Activated CD4-positive, alpha-beta T cell treated with anti-CD3 and anti-CD28 coated beads, Interleukin-2, amount 10 ng/mL, durations not matched to agents 24 days and 14 days (primary cell): ENCODE results near the gene CEP85. TPM values are rescaled to one million over a fixed set of nuclear protein-coding genes. Genes with fewer than 3 reads are reported as not detected.
"Not testable (repeated sequence)": the region's sequence is repeated elsewhere in the genome, so short reads cannot be mapped to it uniquely, and the experiment has no call there.

Experiments
- DNase-seq: peaks from one replicate; pipeline ENCODE4 v3.0.0; 2022
- H3K27ac Mint-ChIP-seq: one replicate; pipeline ENCODE4 v1.8.0; 2022; ENCODE audit warnings: mild to moderate bottlenecking, mixed read lengths
- H3K27me3 Mint-ChIP-seq: one replicate; pipeline ENCODE4 v1.8.0; 2022; ENCODE audit warnings: mixed read lengths
- H3K36me3 Mint-ChIP-seq: one replicate; pipeline ENCODE4 v1.8.0; 2022; ENCODE audit warnings: low read depth, mild to moderate bottlenecking, mixed read lengths
- H3K4me1 Mint-ChIP-seq: one replicate; pipeline ENCODE4 v1.8.0; 2021; ENCODE audit warnings: mixed read lengths
- H3K4me3 Mint-ChIP-seq: one replicate; pipeline ENCODE4 v1.8.0; 2022; ENCODE audit warnings: mild to moderate bottlenecking, moderate library complexity, mixed read lengths
- H3K9me3 Mint-ChIP-seq: one replicate; pipeline ENCODE4 v1.8.0; 2021; ENCODE audit warnings: mixed read lengths
- intact Hi-C: fragments of 100-400 bp; cut with micrococcal nuclease; formaldehyde crosslinking; loops from one replicate; pipeline ENCODE4 v1.15.1; 2023
- total RNA-seq: library from RNA; stranded (reverse); gene quantifications from 2 replicates; pipeline ENCODE4 v1.2.3, GENCODE V29; 2022

CEP85 gene
- total RNA-seq, 1 donor from 2014 or later = 40.8 TPM

GRCh38 chr1:26307966-26308899, 74.2 kb downstream of the CEP85 start:
- Mint-ChIP-seq H3K4me3 (peak overlapping the region; percentile 98), H3K27ac (peak overlapping the region; percentile 93), H3K4me1 (peaks cover 34% of the 10 kb centered on the region)
- DNase-seq = peak; percentile 76
- H3K36me3 Mint-ChIP-seq, H3K27me3 Mint-ChIP-seq, H3K9me3 Mint-ChIP-seq: not testable (repeated sequence)
- intact Hi-C loops = loop anchor here (1.0 kb wide), 2 partner anchors 20 to 32 kb away; no protein-coding TSS in a partner anchor

DNA sequence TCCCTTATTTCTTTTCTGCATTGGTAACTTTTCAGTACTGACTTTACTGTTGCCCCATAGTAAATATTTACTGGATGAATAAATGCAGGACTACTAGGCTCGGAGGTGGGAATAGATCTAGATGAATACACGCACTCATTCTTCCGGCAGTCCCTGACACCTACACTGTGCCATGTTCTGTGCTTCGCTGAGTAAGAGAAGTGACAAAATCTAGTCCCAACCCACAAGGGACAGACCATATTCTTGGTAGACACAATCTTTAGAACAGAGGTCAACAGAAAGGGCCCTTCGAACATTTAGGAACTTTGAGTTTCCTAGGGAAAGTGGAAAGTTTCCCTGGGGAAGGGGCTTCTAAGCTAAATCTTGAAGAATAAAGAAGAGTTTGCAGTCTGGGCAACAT, 80.5 kb downstream of the CEP85 start:
- DNase-seq = no peak
- Mint-ChIP-seq H3K36me3 (peaks cover 12% of the 10 kb centered on the region), H3K9me3 (no peaks in the 10 kb centered on the region), H3K4me3 (no peak overlapping the region), H3K27me3 (no peaks in the 10 kb centered on the region), H3K27ac (no peak overlapping the region), H3K4me1 (peaks cover 48% of the 10 kb centered on the region)
- intact Hi-C loops = no loop called here

- Mint-ChIP-seq H3K27me3 (no peaks in the 10 kb centered on the region), H3K4me3 (peak overlapping the region; percentile 82), H3K9me3 (no peaks in the 10 kb centered on the region), H3K36me3 (peaks cover 22% of the 10 kb centered on the region), H3K4me1 (peaks cover 57% of the 10 kb centered on the region), H3K27ac (peak overlapping the region; percentile 55)
- intact Hi-C loops = loop anchor here (5.0 kb wide), 1 partner anchor 156 kb away; the partner anchor contains the start of gene HMGN2
- no peak for DNase-seq
Measured at GRCh38 chr1:26315874-26316850, 82.2 kb downstream of the CEP85 start.

DNA sequence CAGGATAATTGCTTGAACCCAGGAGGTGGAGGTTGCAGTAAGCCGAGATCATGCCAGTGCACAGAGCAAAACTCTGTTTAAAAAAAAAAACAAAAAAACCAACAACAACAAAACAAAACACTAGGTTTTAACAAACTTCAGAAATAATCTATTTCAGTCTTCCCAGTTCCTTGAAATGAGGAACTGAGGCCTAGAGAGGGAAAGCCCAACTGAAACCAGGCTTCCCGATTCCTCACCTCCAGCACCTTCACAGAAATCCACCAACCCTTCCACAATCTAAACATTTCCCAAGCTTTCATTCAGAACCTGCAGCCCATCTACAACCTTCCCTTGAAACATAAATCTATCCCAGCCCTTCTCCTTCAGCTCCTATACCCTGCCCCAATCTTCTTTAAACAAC, 83.1 kb downstream of the CEP85 start:
- Mint-ChIP-seq H3K4me1 (peaks cover 59% of the 10 kb centered on the region), H3K4me3 (peak overlapping the region; percentile 82), H3K9me3 (no peaks in the 10 kb centered on the region), H3K27me3 (no peaks in the 10 kb centered on the region), H3K36me3 (peaks cover 29% of the 10 kb centered on the region), H3K27ac (peak overlapping the region; percentile 96)
- no peak for DNase-seq
- intact Hi-C loops = loop anchor here (5.0 kb wide), 1 partner anchor 155 kb away; the partner anchor contains the start of gene HMGN2

- peak within 1 kb of the TSS; percentile 82 for H3K4me3 Mint-ChIP-seq
- peaks cover 34% of the 10 kb centered on the region for H3K36me3 Mint-ChIP-seq
- H3K27me3 Mint-ChIP-seq = no peaks in the 10 kb centered on the region
- intact Hi-C loops = loop anchor here (2.0 to 5.0 kb wide), 2 partner anchors 155 to 263 kb away; partner anchors contain the start of gene HMGN2
- H3K4me1 Mint-ChIP-seq = peaks cover 64% of the 10 kb centered on the region
- H3K27ac Mint-ChIP-seq = peak within 1 kb of the TSS; percentile 96
- DNase-seq = peak; percentile 94
- no peaks in the 10 kb centered on the region for H3K9me3 Mint-ChIP-seq
Measured at GRCh38 chr1:26317612-26318337, 83.8 kb downstream of the CEP85 start, which contains the start of gene CD52. Gene CD52 (plus strand): TSS chr1:26317958. CDS start chr1:26318018, 60 bp downstream.

- H3K4me3 Mint-ChIP-seq = peak overlapping the region; percentile 82
- no peaks in the 10 kb centered on the region for H3K9me3 Mint-ChIP-seq
- intact Hi-C loops = loop anchor here (1.0 to 5.0 kb wide), 4 partner anchors 12 to 262 kb away; partner anchors contain the start of genes HMGN2, PDIK1L and UBXN11
- peaks cover 40% of the 10 kb centered on the region for H3K36me3 Mint-ChIP-seq
- DNase-seq = peak; percentile 75
- peaks cover 64% of the 10 kb centered on the region for H3K4me1 Mint-ChIP-seq
- peak overlapping the region; percentile 96 for H3K27ac Mint-ChIP-seq
- H3K27me3 Mint-ChIP-seq = no peaks in the 10 kb centered on the region
Measured at GRCh38 chr1:26318338-26319064, 84.5 kb downstream of the CEP85 start.

DNA sequence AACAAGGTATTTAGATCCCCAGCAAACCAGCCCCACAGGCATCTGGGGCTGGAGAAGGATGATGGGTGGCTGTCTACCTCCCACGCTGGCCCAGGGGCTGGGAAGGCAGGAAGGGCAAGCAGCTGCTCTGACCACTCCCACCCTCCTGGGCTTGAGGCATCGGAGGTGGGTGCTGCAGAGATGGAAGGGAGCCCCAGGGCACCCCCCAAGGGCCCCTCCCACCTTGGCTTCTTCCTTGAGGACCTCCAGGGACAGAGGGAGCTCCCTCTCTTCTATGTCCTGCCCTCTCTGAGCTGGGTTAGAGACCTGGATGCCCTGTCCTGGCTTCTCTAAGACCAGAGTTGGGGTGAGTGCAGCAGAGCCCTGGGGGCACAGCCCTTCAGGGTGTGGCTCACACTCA, 86.9 kb downstream of the CEP85 start:
- DNase-seq = peak; percentile 67
- Mint-ChIP-seq H3K4me3 (peak overlapping the region; percentile 82), H3K4me1 (peaks cover 45% of the 10 kb centered on the region), H3K9me3 (no peaks in the 10 kb centered on the region), H3K27ac (peak overlapping the region; percentile 96), H3K27me3 (no peaks in the 10 kb centered on the region), H3K36me3 (peaks cover 50% of the 10 kb centered on the region)
- intact Hi-C loops = loop anchor here (1.0 to 5.0 kb wide), 6 partner anchors 36 to 152 kb away; partner anchors contain the start of genes CEP85 and ZNF593

DNA sequence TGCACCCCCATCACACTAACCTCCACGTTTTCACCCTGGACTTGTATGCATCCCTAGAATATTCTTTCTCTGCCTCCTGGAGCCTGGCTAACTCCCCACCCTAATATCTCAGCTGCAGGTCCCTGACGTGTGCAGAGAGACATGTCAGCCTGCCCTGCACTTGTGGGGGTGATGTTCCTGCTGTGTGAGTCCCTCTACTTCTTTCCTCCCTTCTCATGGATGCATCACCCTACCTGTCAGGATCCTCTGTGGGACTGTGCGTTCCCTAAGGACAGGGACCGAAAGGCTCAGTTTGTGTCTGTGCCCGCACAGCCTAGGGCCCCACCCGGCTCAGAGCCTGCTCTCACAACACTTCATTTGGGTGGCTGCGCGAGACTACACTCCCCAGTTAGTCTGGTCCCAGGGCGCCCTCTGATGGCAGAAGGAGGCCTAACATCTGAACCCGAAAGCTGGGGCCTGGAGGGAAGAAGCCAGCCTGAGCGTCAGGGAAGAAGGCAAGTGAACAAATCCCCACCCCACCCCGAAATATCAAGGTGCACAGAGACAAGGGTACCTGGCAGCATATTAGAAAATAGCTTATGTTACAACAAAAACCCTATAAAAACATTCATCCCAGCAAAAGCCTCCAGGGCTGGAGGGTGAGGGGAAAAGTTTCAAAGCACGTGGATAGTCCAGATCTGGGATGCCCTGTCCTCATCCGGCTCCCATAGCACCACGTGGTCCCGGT, 87.5 kb downstream of the CEP85 start:
- Mint-ChIP-seq H3K27ac (peak overlapping the region; percentile 96), H3K9me3 (no peaks in the 10 kb centered on the region), H3K36me3 (peaks cover 50% of the 10 kb centered on the region), H3K27me3 (no peaks in the 10 kb centered on the region), H3K4me3 (peak overlapping the region; percentile 82), H3K4me1 (peaks cover 40% of the 10 kb centered on the region)
- intact Hi-C loops = loop anchor here (1.0 to 5.0 kb wide), 6 partner anchors 36 to 152 kb away; partner anchors contain the start of genes CEP85 and ZNF593
- DNase-seq = peak; percentile 99

GRCh38 chr1:26322042-26322331, 88.0 kb downstream of the CEP85 start:
- DNase-seq = no peak
- H3K4me3 Mint-ChIP-seq = no peak overlapping the region
- peaks cover 50% of the 10 kb centered on the region for H3K36me3 Mint-ChIP-seq
- intact Hi-C loops = loop anchor here (5.0 kb wide), 2 partner anchors 40 to 65 kb away; no protein-coding TSS in a partner anchor
- H3K4me1 Mint-ChIP-seq = peaks cover 36% of the 10 kb centered on the region
- no peaks in the 10 kb centered on the region for H3K27me3 Mint-ChIP-seq
- no peak overlapping the region for H3K27ac Mint-ChIP-seq
- H3K9me3 Mint-ChIP-seq = no peaks in the 10 kb centered on the region

GRCh38 chr1:26323382-26323781, 89.4 kb downstream of the CEP85 start:
- Mint-ChIP-seq H3K9me3 (no peaks in the 10 kb centered on the region), H3K27me3 (no peaks in the 10 kb centered on the region), H3K4me3 (no peak overlapping the region), H3K27ac (no peak overlapping the region), H3K4me1 (peaks cover 26% of the 10 kb centered on the region), H3K36me3 (peaks cover 46% of the 10 kb centered on the region)
- intact Hi-C loops = loop anchor here (5.0 kb wide), 2 partner anchors 39 to 64 kb away; no protein-coding TSS in a partner anchor
- no peak for DNase-seq

DNA sequence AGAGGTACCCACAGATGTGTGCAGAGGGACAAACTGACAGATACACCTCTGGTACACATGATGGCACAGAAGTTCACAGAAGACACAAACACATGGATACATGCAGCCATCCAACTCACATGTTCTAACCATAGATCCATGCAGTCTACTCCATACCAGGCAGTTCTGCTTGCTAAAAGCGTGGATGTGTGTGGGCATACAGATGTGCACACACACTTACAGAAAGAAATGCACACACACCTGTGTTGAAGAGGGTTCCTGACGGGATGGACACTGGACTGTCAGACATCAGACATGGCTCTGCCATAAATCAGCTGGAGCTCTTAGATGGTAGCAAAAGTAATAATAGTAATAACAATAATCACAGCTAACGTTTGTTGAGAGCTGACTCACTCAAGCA, 90.5 kb downstream of the CEP85 start:
- H3K4me3 Mint-ChIP-seq = no peak overlapping the region
- H3K27ac Mint-ChIP-seq = no peak overlapping the region

GRCh38 chr1:26327956-26328362, 94.0 kb downstream of the CEP85 start:
- no peaks in the 10 kb centered on the region for H3K9me3 Mint-ChIP-seq
- DNase-seq = no peak
- H3K27ac Mint-ChIP-seq = no peak overlapping the region
- peaks cover 4% of the 10 kb centered on the region for H3K4me1 Mint-ChIP-seq
- H3K4me3 Mint-ChIP-seq = no peak overlapping the region
- H3K36me3 Mint-ChIP-seq = peaks cover 14% of the 10 kb centered on the region
- H3K27me3 Mint-ChIP-seq = no peaks in the 10 kb centered on the region
- intact Hi-C loops = no loop called here

More for the DNA sequence above, 90.5 kb downstream of the CEP85 start:
- Mint-ChIP-seq H3K27me3 (no peaks in the 10 kb centered on the region), H3K9me3 (no peaks in the 10 kb centered on the region), H3K36me3 (peaks cover 38% of the 10 kb centered on the region), H3K4me1 (peaks cover 25% of the 10 kb centered on the region)
- intact Hi-C loops = loop anchor here (5.0 kb wide), 2 partner anchors 38 to 63 kb away; no protein-coding TSS in a partner anchor
- no peak for DNase-seq
